ENCODE measurements around the gene RAVER1.

DNA sequence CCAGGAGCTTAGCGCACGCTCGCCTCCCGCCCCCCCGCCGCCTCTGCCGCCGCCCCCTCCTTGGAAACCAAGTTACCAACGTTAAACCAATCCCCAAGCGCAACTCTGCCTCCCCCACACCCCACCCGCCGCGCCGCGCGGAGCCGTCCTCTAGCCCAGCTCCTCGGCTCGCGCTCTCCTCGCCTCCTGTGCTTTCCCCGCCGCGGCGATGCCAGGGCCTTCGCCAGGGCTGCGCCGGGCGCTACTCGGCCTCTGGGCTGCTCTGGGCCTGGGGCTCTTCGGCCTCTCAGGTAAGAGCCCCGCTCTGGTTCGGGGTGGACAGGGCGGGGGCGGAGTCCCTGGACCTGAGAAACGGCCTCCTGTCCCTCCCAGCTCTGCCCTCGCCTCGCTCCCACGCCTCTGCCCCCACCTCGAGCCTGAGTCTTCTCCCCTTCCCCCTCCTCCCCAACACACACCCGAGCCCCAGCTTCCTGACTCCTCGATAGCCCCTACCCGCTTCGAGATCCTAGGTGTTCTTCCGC is 43.4 kb downstream of the RAVER1 start, which contains the start of gene ICAM5:
- TF ChIP-seq CTCF (IDR thresholded peaks at IDR 0.05 in 4 of 5, conservative IDR thresholded peaks at IDR 0.05 in 1 of 5) (no peak), POLR2A (IDR thresholded peaks at IDR 0.05) (no peak)

All from gastrocnemius medialis (tissue), 4 donors.